Omental fat pad (tissue), 4 donors: ENCODE measurements around the gene GON4L. TPM values are rescaled to one million over a fixed set of nuclear protein-coding genes. Genes with fewer than 3 reads are reported as not detected.

Source experiments
- ATAC-seq: fragments of 150-250 bp; one replicate; pipeline ENCODE4 v1.9.1; 2016; ENCODE audit warnings: mild to moderate bottlenecking, moderate library complexity; ENCODE audit not compliant: low FRiP score
- DNase-seq: peaks from one replicate; pipeline ENCODE4 v3.0.0-alpha.2; 2019; ENCODE audit warnings: low spot score
- total RNA-seq, 4 donors: library from RNA; depleted of rRNA; stranded (reverse); fragments of >200 nt; gene quantifications; one replicate each; pipeline ENCODE4 v1.1.0, GENCODE V29; 2016
- TF ChIP-seq, protein P1 (sequence below), 3 donors: fragments of 450-650 bp; IDR thresholded peaks; one replicate each; pipeline ENCODE4 v1.5.1; 2016 to 2017; ENCODE audit warnings: antibody characterized with exemption in 3 of 3, mild to moderate bottlenecking in 3 of 3, moderate library complexity in 2 of 3

GON4L gene
- total RNA-seq, 4 donors from 2014 or later, result 21.5 to 52.0 (median 37.9) TPM

DNA sequence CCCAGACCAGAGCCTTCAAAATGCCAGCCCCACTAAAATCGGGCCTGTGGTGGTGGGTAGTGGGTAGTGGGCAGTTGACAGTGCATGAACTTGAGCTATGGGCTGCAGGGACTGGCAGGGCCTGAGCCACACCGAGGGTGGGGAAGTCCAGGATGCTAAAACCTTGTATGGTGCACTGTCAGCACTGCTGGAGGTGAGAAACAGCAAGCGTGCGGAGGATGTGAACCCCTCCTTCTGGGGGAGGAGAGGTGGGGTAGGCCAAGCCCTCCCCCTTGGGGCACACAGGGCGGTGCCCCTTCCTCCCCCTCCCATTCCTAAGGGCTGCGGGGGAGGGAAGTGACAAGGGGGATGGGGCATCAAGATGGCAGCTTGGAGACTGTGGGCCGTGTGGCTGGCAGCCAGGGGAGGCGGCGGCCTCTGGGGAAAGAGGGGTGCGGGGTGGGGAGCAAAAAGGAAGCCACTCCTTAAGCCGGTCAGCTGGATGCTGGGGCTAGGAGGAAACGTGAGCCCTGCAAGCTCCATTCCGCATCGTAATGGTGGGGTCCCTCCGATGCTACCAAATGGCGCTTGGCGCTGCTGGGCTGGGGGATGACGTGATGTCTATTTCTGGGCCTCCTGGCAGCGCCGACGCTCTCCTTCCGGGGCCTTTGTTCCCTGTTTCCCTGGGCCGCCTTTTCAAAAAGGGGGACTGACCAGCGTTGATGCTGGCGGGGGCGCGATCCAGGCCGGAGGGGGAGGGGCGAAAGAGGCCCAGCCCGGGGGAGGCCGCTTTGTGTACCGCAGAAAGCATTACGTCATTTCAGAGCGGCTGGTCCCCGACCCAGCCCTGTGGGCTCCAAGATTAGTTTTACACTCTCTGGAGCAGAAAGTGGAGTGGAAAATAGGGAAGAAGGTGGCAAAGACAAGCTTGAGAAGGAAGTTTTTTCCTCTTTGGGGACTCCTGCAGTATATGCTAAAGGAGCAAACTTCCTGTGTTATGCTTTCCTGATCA lies 3.2 kb upstream of the GON4L start:
- TF ChIP-seq, protein P1, sequence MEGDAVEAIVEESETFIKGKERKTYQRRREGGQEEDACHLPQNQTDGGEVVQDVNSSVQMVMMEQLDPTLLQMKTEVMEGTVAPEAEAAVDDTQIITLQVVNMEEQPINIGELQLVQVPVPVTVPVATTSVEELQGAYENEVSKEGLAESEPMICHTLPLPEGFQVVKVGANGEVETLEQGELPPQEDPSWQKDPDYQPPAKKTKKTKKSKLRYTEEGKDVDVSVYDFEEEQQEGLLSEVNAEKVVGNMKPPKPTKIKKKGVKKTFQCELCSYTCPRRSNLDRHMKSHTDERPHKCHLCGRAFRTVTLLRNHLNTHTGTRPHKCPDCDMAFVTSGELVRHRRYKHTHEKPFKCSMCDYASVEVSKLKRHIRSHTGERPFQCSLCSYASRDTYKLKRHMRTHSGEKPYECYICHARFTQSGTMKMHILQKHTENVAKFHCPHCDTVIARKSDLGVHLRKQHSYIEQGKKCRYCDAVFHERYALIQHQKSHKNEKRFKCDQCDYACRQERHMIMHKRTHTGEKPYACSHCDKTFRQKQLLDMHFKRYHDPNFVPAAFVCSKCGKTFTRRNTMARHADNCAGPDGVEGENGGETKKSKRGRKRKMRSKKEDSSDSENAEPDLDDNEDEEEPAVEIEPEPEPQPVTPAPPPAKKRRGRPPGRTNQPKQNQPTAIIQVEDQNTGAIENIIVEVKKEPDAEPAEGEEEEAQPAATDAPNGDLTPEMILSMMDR (IDR thresholded peaks at IDR 0.05), result no peak
- ATAC-seq, result peak; percentile 22
- peak; percentile 30 for DNase-seq

DNA sequence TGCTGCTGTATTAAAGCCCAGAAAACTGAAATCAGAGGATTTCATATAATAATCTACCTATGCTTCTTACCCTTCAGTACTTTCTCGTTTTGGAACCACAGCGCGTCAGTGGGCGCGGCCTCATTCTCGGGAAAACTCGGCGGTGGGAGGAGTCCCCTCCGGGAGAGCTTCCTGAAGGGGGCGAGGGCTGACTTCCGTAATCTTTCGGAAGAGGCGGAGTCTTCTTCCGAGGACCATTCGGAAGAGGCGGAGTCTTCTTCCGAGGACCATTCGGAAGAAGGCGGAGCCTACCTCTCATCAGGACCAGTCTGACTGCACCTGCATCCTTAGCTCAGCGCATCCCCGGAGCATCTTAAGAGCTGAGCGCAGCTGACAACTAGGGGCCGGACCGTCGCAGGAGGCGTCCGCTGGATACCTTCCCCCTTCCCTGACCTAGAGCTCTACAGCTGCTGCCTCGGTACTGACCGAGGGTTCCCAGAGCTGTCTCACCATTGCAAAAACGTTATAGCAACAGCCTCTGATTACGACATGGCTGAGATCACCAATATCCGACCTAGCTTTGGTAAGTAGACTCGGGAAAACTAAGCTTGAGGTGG lies 2.3 kb upstream of the GON4L start, which contains the start of gene SYT11:
SYT11 (plus strand) TSS at position 334 of the 596 bp plus-strand sequence; CDS start at position 529, 195 bp downstream.
- ATAC-seq (peak; percentile 90), DNase-seq (peak; percentile 83)
- TF ChIP-seq, protein P1 (IDR thresholded peaks at IDR 0.05), result no peak

DNA sequence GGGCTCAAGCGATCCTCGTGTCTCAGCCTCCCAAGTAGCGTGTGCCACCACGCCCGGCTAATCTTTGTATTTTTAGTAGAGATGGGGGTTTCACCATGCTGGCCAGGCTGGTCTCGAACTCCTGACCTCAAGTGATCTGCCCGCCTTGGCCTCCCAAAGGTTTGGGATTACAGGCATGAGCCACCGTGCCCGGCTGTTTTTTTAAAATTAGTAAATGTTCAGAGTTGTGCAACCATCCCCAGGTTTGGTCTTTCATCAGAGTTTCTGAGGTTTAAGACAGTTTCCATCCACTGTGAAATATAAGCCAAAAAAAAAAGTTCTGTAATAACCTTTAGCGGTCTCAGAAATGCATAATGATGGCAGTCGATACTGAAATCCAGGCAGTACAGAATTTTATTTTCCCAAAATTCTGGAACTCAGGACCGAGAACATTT lies 1.8 kb upstream of the GON4L start:
- no peak for DNase-seq
- ATAC-seq, result peak; percentile 32
- TF ChIP-seq, protein P1 (IDR thresholded peaks at IDR 0.05), result no peak

GRCh38 chr1:155856257-155856974 lies 598 bp downstream of the GON4L start:
- DNase-seq (no peak), ATAC-seq (no peak)

GRCh38 chr1:155850345-155850744 lies 6.7 kb downstream of the GON4L start:
- DNase-seq (no peak), ATAC-seq (no peak)
- TF ChIP-seq, protein P1 (IDR thresholded peaks at IDR 0.05), result no peak

More at GRCh38 chr1:155856257-155856974, 598 bp downstream of the GON4L start:
- TF ChIP-seq, protein P1 (IDR thresholded peaks at IDR 0.05), result no peak

- TF ChIP-seq, protein P1 (IDR thresholded peaks at IDR 0.05), result no peak
- DNase-seq (no peak), ATAC-seq (no peak)
These were observed 9.0 kb downstream of the GON4L start for GRCh38 chr1:155847823-155848529.
